ENCODE measurements around the gene ADSS1.

- TF ChIP-seq SP1 (IDR thresholded peaks at IDR 0.05) (no peak), ATF3 (IDR thresholded peaks at IDR 0.05) (no peak), REST (IDR thresholded peaks at IDR 0.05) (no peak), ZBTB33 (IDR thresholded peaks at IDR 0.05) (no peak), TAF1 (conservative IDR thresholded peaks at IDR 0.05) (no peak), FOXA1 (IDR thresholded peaks at IDR 0.05) (no peak)
- TF ChIP-seq, protein P1, sequence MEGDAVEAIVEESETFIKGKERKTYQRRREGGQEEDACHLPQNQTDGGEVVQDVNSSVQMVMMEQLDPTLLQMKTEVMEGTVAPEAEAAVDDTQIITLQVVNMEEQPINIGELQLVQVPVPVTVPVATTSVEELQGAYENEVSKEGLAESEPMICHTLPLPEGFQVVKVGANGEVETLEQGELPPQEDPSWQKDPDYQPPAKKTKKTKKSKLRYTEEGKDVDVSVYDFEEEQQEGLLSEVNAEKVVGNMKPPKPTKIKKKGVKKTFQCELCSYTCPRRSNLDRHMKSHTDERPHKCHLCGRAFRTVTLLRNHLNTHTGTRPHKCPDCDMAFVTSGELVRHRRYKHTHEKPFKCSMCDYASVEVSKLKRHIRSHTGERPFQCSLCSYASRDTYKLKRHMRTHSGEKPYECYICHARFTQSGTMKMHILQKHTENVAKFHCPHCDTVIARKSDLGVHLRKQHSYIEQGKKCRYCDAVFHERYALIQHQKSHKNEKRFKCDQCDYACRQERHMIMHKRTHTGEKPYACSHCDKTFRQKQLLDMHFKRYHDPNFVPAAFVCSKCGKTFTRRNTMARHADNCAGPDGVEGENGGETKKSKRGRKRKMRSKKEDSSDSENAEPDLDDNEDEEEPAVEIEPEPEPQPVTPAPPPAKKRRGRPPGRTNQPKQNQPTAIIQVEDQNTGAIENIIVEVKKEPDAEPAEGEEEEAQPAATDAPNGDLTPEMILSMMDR (IDR thresholded peaks at IDR 0.05; ENCODE audit: low read depth, low read length, missing input control), result no peak
- TF ChIP-seq, protein P2, sequence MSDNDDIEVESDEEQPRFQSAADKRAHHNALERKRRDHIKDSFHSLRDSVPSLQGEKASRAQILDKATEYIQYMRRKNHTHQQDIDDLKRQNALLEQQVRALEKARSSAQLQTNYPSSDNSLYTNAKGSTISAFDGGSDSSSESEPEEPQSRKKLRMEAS (IDR thresholded peaks at IDR 0.05), result no peak
Measured at GRCh38 chr14:104755621-104756020, 31.6 kb downstream of the ADSS1 start.
